Measurements from ENCODE around the gene TOX3.

Gene TOX3

GRCh38 chr16:52398021-52398420 lies 148.9 kb downstream of the TOX3 start:
- no peak for DNase-seq (ENCODE audit: low spot score)

GRCh38 chr16:52393448-52393847 lies 153.5 kb downstream of the TOX3 start:
- no peak for DNase-seq (ENCODE audit: low spot score)

- DNase-seq (ENCODE audit: low spot score): no peak
Measured at GRCh38 chr16:52389045-52389444, 157.9 kb downstream of the TOX3 start.
